HG03378 (cell line): ENCODE measurements around the gene PTPRM.

Experiments
- ATAC-seq: cut with Tn5 transposase; IDR thresholded peaks from one replicate; pipeline ENCODE4 v1.9.1; 2021; ENCODE audit warnings: mild to moderate bottlenecking, moderate library complexity; ENCODE audit not compliant: unreplicated experiment

PTPRM gene

DNA sequence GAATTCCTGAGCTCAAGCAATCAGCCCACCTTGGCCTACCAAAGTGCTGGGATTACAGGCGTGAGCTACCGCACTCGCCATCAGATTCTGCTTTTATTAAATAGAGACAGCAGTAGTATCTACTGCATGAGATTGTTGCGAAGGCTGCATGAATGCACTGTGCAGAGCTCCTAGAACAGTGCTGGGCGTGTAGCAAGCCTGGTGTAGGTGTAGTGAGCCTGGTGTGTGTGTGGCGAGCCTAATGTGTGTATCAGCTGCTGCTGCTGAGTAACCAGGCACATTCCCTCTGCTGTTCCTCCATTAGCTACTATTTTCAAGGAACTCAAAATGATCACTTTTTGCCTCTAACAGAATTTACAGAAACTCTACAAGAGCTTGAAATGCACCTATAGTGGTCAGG is 57.6 kb downstream of the PTPRM start:
- ATAC-seq, result no peak

DNA sequence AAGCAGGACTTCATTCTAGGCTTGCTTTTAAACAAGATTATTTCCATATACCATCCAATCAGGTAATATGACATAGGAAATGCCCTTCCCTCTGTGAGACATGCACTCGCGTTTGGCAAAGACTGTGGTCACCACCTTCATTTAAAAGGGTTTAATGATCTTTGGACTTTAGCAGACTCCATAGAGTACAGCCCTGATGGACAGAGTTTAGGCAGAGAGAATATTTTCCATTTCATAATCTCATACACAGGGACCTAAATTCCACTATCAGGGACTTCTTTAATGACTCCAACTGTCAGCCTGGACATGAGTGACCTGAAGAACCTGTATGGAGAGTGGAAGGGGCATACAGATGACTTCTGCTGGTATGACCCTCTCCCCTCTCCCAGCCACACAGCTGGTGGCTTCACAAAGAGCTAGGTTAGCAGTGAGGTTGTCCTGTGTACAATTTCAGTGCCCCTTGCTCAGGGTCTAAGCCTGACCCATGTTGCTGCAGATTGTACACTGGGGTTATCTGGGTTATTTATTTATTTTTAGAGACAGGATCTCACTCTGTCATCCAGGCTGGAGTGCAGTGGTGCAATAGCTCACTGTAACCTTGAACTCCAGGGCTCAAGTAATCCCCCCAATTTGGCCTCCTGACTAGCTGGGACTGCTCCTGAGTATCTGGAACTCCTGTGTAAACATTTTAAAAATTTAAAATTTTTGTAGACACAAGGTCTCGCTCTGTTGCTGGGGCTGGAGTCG is 59.2 kb downstream of the PTPRM start:
- no peak for ATAC-seq

DNA sequence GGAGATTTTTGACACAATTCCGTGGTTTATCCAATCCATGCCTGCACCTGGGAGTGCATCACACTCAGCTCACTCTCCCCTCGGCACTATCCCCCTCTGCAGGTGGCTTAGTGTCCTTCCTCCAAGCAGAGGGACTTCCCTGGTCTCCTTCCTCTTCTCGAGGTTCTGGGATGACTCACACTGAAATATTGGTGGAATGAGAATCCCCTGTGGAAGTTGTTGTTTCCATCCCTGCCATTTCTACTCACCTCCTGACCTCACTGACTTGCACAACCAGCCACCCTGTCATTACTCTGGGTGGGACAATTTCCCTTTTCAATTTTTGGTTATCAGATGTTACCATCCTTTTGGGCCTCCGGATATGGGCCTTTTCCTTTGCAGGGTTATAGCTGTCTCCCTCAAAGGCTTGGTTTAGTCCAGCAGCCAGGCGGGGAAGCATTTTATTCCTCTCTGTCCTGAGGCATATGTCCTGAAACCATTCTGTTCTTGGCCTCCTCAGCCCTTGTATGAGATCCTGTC is 59.9 kb downstream of the PTPRM start:
- no peak for ATAC-seq

DNA sequence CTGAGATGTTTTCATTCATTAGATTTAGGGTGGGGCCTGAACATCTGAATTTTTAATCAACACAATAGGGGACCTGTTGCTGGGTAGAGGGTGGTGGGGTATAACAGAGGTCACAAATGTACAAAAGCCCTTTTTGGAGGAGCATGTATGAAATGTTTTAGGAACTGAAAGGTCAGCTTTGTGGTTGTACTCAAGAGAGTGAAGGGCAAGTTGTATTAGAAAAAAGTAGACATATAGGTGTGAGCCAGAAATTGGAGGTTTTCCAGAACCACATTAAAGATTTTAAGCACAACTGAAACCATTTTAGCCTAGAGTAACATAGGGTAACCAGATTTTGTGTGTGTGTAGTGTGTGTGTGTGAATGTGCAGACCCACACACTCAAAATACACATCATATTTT is 62.3 kb downstream of the PTPRM start:
- ATAC-seq, result no peak

DNA sequence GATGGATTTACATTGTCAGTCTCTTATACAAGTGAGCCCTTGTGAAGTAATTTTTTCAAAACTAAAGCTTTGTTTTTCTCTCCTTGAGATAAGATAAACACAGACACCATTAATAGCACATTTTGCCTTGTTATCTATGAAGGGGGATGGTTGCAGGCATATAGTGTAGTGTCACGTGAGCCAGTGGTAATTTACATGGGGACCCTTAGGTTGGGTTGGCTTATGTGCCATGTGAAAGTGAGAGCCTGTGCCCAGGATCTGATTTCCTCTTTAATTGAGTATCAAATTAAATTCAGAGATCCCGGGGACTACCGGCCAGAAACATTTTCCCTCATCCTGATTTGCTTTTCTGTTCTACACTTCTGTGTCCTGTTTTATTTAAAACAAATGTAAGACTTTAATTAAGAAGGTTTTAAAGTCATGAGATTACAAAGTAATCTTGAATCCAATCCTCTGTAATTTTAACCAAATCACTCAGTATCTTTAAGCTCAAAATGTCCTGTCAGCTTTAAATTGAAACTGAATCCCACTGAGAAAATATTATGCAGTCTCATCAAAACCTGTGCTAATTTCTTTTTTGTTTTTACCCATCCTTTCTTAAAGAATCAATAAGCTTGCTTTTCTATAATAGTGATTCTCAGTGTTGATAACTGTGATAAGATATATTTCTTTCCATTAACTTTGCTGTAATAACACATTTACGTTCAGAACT is 63.8 kb downstream of the PTPRM start:
- no peak for ATAC-seq

DNA sequence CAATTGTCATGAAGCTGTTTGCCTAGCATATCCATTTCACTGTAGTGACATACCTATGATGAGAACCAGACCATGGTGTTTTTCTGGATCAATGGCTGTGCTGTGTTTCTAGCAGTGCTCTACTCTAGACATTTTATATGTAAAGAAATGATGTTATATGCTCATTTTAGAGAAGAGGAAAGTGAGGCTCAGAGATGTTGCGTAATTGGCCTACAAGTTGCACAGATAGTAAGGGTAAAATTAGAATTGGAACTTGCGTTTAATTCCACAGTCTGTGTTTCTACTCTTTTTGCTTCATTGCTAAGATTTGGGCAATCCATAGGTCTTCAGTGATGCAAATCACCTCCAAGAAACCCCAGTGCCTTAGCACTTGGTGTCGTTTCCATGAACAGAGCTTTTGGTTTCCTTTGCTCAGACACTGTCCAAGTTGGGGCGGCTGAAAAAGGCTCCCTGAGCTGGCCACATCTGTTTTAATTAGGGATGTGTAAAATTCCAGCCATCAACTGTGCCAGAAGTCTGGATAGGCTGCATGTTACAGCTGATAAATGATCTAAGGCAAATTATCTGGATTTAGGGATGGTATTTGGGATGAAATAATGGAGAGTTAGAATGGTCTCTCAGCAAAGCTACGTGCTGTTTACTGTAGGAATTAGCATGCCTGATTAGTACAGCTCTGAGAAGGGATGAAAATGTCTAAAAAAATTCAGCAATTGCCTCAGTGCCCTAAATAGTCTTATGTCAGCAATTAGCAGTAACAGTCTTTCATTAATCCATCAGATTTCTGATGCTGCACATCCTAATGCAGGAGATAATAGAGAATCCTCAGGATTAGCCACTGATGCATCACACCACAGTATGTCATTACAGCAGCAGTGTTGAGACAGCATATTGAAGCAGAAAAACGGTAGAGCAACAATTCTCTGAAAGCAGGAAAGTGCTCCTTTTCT is 65.3 kb downstream of the PTPRM start:
- ATAC-seq, result no peak

DNA sequence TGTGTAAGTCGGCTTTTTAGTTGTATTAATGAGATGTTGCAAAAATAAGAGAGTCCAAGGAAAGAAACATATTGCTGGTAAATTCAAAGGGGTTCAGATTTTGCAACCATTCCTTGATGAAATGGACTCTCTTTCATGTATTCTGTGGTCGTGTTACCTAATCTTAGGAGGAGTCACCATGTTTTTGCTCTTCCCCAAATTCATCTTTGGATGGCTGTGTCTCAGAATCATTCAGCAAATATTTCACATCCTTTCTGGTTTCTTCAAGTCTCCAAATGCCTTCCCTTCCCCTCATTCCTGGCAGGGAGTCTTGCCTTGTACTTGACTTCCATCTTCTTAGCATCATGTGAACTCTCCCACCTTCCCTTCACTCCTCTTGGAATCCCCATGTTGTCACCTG is 66.1 kb downstream of the PTPRM start:
- no peak for ATAC-seq

DNA sequence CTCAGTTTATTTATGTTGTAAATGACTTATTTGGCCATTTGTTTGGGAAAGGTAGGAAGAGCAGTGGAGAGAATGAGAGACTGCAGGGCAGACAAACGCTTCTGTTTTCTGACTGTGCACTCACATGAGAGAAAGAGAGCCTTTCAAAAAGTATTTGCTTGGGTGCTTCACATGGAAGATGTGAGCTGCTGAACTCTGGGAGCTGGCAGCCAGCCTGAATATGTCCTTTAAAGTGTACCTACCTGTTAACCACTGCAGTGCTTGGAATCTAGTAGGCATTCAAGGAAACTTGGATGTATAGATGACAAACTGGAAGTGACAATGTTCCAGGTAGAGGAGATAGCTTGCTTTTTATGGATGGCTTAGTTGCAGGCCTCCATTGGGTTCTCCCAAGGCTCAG is 68.8 kb downstream of the PTPRM start:
- ATAC-seq, result no peak

DNA sequence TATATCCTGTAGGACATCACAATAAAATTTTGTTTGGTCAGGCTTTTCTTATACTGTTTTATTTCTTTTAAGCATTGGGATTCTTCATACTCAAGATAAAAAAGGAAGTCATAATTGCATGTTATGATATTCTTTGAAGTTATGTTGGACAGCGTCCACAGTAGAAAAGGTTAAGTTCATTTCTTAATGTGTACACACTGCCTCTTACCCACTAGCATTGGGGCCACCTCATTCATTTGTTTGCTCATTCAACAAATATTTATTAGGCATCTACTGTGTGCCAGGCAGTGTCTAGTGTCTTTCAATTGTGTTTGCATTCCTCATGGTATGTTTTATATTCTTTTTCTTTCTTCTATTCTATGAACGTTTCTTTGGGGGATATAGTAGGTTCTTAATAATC is 70.2 kb downstream of the PTPRM start:
- ATAC-seq, result no peak

DNA sequence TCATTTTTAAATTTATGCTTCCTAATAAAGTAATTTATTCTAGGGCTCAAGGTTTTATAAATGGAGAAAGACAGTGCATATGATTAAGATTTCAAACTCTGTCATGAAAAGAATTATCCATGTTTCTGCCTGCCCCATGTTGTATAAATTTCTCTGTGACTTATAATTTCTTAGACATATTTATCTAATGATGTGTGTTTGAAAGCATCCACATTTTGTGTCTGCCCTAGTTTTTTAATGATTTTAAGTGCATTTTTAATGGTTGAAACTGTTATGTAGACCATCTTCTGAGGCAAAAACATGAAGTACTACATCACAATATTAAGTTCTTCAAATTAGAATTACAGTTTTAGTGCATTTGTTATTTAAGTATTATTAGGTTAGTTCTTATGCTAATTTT is 71.2 kb downstream of the PTPRM start:
- no peak for ATAC-seq

DNA sequence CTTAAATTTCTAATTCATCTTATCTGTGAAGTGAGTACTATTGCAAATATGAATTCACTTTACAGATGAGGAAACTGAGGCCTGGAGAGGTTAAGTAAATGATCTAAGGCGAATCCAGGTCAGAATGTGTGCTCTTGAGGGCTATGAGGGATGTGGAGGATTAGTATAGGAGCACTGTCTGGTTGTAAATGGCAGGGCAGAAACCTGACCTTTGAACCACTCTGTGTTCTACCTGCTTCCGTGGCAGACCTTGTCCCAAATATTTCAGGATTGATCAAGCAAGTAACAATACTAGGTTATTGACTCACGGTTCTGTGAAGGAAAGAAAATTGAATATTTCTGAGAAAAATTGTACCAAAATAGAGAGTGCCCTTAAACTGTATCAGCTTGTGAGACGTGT is 74.7 kb downstream of the PTPRM start:
- no peak for ATAC-seq

DNA sequence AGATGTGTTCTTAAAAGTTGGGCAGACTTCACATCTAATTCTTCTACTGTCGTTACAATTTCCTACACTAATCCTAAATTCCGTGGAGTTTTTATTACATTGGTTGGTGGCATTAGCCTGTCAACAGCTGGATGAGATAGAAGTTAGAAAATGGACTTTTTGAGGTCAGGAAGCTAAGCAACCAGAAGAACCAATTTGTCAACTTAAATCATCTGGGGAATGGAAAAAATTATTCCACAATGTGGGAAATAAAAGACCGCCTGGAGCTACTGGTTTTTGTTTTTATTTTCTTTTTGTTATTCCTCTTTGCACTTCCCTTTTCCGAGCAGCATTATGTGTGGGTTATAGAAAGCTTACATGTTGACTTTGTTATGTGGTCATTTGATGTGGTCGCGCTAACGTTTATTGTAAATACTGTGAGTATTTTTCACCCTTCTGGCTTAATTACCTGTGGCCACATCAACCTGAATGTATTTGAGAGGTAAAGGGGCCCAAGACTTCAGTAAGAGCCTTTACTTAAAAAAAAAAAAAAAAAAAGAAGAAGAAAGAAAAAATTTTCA is 75.3 kb downstream of the PTPRM start:
- ATAC-seq, result no peak

DNA sequence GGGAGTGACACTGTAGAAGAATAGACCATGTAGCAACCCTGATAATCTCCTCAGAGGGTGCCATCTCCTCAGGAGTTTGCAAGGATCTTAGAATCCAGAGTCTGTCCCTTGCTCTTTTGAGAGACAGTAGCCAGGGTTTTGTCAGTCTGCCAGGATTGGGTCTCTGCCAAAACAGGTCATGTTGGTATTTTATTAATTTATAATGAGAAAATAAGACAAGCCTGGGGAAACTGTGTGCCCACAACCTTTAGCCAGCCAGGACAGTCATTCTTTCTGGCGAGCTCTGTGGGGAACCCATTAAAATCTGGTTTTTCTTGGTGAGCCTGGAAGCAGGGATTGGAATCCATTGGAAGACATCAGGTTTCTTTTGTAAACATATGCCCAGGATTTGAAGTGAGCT is 78.6 kb downstream of the PTPRM start:
- no peak for ATAC-seq

DNA sequence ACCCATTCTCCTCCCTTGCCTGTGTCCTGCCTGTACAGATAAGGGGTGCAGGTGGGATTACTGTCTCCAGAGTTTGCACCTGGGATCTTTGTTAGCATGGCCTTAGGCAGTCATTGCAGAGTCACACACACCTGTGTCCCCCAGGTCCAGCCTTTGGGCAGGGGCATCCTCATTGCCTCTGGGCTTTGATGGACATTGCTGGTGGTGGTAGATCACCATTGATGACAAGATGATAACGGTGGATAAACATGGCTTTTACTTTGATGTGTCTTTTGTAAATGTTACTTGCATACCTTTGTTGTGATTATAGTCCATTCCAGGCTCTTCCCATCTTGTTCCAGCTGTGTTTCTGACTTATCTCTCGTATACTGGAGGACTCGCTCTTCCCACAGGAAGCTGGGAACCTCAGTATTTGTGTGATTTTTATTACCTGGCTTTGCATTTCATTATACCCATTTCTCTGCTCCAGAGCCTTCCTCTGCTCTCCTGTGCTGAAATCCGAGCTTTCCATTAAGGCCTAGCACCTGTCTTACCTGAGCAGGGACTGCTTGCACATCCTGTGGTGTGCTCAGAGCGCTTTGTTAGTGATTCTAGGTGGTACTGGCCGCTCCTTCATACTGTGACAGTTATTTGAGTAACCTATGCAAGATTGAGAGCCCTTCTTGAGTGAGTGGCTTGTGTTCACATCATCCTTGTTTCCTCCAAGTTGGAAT is 79.2 kb downstream of the PTPRM start:
- ATAC-seq, result no peak

DNA sequence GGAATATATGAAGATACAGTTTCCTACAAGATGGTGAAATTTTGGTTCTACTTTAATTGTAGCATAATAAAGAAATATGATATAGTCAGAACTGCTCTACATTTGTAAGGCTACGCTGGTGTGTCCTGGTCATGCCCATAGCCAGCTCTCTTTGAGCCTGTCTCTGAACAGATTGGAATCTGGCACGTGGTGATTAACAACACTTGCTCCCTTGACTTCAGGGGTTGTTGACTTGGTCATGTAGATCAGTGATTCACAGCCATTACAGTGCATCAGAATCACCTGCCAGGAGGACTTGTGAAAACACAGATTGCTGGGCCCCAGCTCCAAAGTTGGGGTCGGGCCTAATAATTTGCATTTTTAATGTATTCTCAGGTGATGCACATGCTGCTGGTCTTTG is 80.4 kb downstream of the PTPRM start:
- no peak for ATAC-seq

DNA sequence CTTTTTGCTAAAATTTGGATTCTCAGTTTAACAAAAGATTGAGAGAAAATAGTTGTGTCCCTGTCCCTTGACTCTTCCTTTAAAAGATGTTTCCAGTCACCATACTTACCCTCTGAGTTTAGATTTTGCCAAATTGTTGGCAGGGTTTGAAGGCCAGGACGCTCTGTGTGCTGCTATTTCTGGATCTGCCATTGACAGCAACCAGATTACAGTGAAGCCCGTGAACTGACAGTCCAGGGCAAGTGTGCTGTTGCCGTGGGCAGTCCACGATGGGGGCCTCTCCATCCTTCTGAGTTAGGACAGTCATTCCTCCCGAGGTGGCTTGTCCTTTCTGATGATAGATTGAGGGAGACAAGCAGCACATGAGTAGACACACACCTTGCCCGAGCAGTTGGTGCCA is 89.9 kb downstream of the PTPRM start:
- no peak for ATAC-seq

DNA sequence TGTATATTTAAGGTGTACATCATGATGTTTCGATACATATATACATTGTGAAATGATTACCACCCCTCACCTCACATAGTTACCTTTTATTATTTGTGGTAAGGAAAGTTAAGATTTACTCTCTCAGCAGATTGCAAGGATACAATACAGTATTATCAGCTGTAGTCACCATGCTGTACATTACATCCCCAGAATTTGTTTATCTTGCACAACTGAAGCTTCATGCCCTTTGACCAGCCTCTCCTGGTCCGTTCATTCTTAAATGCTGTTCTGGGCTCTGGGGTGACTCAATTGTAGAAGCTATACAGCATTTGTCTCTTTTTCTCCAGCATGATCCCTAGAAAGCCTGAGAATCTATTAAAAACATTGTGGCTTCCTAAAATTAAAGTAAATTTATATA is 90.8 kb downstream of the PTPRM start:
- no peak for ATAC-seq

DNA sequence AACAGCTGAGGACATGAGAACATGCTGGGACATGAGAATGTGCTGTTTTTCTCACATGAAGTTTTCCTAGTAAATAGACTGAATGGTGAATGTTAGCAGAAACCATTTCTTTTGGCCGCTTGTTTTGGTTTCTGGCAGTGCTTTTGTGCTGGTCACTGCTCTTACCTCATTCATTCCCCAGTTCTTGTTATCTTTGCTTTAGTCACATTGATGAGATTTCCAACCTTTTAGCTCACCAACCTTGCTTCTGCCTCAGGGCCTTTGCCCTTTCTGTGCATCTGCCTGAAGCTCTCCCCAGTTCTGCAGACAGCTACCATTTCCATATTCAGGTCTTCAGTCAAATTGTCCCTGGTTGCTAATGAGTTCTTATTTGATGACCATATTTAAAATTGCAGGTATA is 91.6 kb downstream of the PTPRM start:
- ATAC-seq, result no peak

DNA sequence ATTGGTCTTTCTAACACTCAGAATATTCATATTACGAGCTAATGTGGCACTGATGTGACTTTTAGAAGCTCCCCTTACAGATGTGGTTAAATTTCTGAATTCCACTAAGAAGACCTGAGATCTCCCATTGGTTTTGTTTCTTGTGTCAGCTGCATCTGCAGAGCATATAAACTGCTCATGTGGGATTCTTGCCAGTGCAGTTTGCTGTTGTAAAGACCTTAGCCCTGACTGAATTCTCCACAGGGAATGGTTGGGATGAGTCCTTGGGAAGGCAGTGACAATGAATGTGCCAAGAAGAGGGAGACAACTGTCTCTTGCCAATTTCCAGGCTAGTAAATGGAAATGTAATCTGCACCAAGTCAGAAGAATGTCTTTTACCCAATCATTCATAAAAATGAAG is 94.1 kb downstream of the PTPRM start:
- no peak for ATAC-seq

DNA sequence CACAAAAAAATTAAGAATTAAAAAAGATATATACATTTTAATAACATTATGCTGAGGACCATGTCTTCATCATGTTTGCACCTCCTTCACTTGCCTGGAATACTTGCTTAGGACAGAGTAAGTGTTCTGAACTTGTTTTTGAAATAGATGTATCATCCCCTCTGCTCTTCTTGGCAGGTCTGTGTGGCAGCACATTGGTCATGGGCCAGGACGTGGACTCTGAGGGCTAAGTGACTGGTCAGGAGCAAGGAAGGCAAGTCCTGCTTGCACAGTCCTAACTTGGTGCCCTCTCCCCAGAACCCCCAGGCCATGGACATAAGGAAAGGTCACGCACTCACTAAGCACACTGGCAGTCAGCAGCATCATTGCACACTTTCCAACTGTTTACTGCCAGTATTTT is 95.8 kb downstream of the PTPRM start:
- ATAC-seq, result no peak
